ENCODE data around the gene NPAS3.

The NPAS3 gene

DNA sequence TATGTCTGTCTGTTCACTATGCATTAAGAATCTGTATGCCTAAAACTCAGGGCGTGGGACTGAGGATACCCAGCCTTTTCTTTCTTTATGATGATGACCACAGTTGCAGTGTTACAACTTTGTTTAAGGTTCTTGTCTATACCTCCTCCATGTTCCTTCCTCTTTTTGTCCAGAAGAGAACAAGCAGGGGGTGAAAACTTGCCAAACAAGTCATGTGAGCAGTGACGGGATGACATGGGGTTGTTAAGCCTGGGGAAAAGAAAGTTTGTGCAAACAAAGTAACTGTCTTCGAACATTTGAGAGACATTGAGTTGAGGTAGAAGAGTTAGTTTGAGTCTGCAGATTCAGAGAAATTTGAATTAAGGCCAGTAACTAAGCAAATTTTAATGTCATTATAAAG is 505.5 kb downstream of the NPAS3 start:
- H3K4me3 ChIP-seq (replicated peaks; ENCODE audit: low read depth, low read length): no peak overlapping the region
- no peak for TF ChIP-seq CTCF (IDR thresholded peaks at IDR 0.05; ENCODE audit: low read depth, low read length, missing control alignments)
- no peak for DNase-seq (ENCODE audit: extremely low read depth, low read depth)

DNA sequence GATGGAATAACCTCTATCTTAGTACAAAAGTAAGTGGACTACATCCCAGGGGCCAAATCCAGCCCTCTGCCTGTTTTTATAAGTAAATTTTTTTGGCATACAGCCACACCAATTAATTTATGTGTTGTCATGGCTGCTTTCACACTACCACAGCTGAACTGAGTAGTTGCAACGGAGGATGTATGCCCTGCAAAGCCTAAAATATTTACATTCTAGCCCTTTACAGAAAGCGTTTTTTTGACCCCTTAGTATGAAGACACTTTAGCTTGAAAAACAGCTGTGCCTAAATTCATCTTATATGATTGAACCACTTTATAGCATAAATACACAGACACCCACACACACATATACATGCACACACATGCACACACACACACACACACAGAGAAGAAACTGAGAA is 510.6 kb downstream of the NPAS3 start:
- no peak overlapping the region for H3K4me3 ChIP-seq (replicated peaks; ENCODE audit: low read depth, low read length)
- no peak for DNase-seq (ENCODE audit: extremely low read depth, low read depth)
- TF ChIP-seq CTCF (IDR thresholded peaks at IDR 0.05; ENCODE audit: low read depth, low read length, missing control alignments): no peak

- TF ChIP-seq CTCF (IDR thresholded peaks at IDR 0.05; ENCODE audit: low read depth, low read length, missing control alignments): no peak
- no peak for DNase-seq (ENCODE audit: extremely low read depth, low read depth)
- H3K4me3 ChIP-seq (replicated peaks; ENCODE audit: low read depth, low read length): no peak overlapping the region
Observed at GRCh38 chr14:33449703-33450395, 511.2 kb downstream of the NPAS3 start.

GRCh38 chr14:33450416-33450815 is 511.7 kb downstream of the NPAS3 start:
- DNase-seq (ENCODE audit: extremely low read depth, low read depth): no peak
- TF ChIP-seq CTCF (IDR thresholded peaks at IDR 0.05; ENCODE audit: low read depth, low read length, missing control alignments): no peak
- H3K4me3 ChIP-seq (replicated peaks; ENCODE audit: low read depth, low read length): no peak overlapping the region

GRCh38 chr14:33451211-33451610 is 512.5 kb downstream of the NPAS3 start:
- TF ChIP-seq CTCF (IDR thresholded peaks at IDR 0.05; ENCODE audit: low read depth, low read length, missing control alignments): no peak
- DNase-seq (ENCODE audit: extremely low read depth, low read depth): no peak
- H3K4me3 ChIP-seq (replicated peaks; ENCODE audit: low read depth, low read length): no peak overlapping the region

DNA sequence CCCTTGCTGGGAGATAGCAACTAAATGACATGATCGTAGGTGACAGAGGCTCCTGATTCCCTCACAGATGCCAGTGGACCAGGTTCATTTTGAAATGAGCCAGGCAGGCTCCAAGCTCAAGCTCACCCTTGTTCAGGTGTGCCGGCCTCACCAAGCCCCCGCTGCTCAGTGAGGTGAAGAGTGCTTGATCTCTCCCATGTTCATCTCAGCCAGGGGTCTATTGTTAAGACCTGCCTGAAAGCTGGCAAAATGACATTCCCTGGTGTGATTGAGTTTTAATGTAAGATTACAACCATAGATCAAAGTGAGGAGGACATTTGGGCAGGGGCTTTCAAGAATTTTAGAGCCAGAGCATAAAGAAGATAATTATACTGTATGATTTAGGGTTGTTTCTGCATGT is 514.3 kb downstream of the NPAS3 start:
- DNase-seq (ENCODE audit: extremely low read depth, low read depth): no peak
- no peak for TF ChIP-seq CTCF (IDR thresholded peaks at IDR 0.05; ENCODE audit: low read depth, low read length, missing control alignments)
- H3K4me3 ChIP-seq (replicated peaks; ENCODE audit: low read depth, low read length): no peak overlapping the region
